Naive thymus-derived CD8-positive, alpha-beta T cell (primary cell): ENCODE measurements around the gene SNX30. TPM values are rescaled to one million over a fixed set of nuclear protein-coding genes. Genes with fewer than 3 reads are reported as not detected.
A peak's percentile ranks its signal among the peaks of the same experiment; 100 is the strongest.

ENCODE experiments used
- ATAC-seq, 2 donors: fragments of 150-1000 bp; cut with Tn5 transposase in 1 of 2; sonication (Bioruptor Pico), chemical (Tn5 transposase) in 1 of 2; 1 replicate in 1 of 2; 2 replicates in 1 of 2; pipeline ENCODE4 v1.10.0; 2021; ENCODE audit warnings: mild to moderate bottlenecking in 2 of 2, moderate library complexity in 2 of 2
- POLR2A ChIA-PET: fragments of 350-600 bp; sonication (Branson Sonifier 250); formaldehyde crosslinking; loops from one replicate; lab custom pipeline; 2021; ENCODE audit warnings: antibody characterized with exemption; lab: Charles Lee
- DNase-seq, 10 donors: peaks; one replicate each; pipeline versions ENCODE4 v3.0.0 to v3.0.0-alpha.2; 2020 to 2022
- H3K27ac Mint-ChIP-seq, 10 donors: one replicate each; pipeline ENCODE4 v1.8.0; 2020 to 2022; ENCODE audit warnings: mild to moderate bottlenecking in 10 of 10, mixed read lengths in 10 of 10, moderate library complexity in 4 of 10, inconsistent platforms in 1 of 10
- H3K27me3 Mint-ChIP-seq, 5 donors: one replicate each; pipeline ENCODE4 v1.8.0; 2021 to 2022; ENCODE audit warnings: mixed read lengths in 5 of 5
- H3K36me3 Mint-ChIP-seq, 3 donors: one replicate each; pipeline ENCODE4 v1.8.0; 2020 to 2022; ENCODE audit warnings: mixed read lengths in 3 of 3, mild to moderate bottlenecking in 2 of 3, inconsistent platforms in 1 of 3
- H3K4me1 Mint-ChIP-seq, 4 donors: one replicate each; pipeline ENCODE4 v1.8.0; 2021 to 2022; ENCODE audit warnings: mixed read lengths in 4 of 4
- H3K4me3 Mint-ChIP-seq, 10 donors: one replicate each; pipeline ENCODE4 v1.8.0; 2020 to 2022; ENCODE audit warnings: mild to moderate bottlenecking in 10 of 10, mixed read lengths in 10 of 10, moderate library complexity in 6 of 10, inconsistent platforms in 1 of 10
- H3K9me3 Mint-ChIP-seq, 9 donors: one replicate each; pipeline ENCODE4 v1.8.0; 2020 to 2022; ENCODE audit warnings: mixed read lengths in 9 of 9, mild to moderate bottlenecking in 3 of 9, inconsistent platforms in 1 of 9, moderate library complexity in 1 of 9
- polyA plus RNA-seq, 3 donors: library from polyadenylated mRNA; unstranded; fragments of 300-500 nt; fragmentation: Illumina TruSeq; gene quantifications; one replicate each; pipeline ENCODE4 v1.2.3, GENCODE V29; 2021
- total RNA-seq, 8 experiments: library from RNA in 2 of 8; stranded (reverse) in 2 of 8; gene quantifications; one replicate each; pipeline ENCODE4 v1.2.3 and lab custom pipeline; 2021 to 2026

Gene SNX30
- total and polyA plus RNA-seq, 5 experiments from 2014 or later: 1.7 to 10.4 (median 3.6) TPM

- Mint-ChIP-seq H3K4me3 (no peak overlapping the region), H3K4me1 (peaks cover 20 to 47% (median 36%) of the 10 kb centered on the region in 4 donors), H3K36me3 (no peaks in the 10 kb centered on the region), H3K27me3 (no peaks in the 10 kb centered on the region), H3K9me3 (no peaks in the 10 kb centered on the region), H3K27ac (no peak overlapping the region)
- POLR2A ChIA-PET: no interaction called here
- no peak for ATAC-seq
- no peak for DNase-seq
These were observed 37.4 kb downstream of the SNX30 start for GRCh38 chr9:112787978-112788377.

- no peaks in the 10 kb centered on the region for H3K9me3 Mint-ChIP-seq
- DNase-seq (no peak), ATAC-seq (no peak)
- POLR2A ChIA-PET: no interaction called here
- no peaks in the 10 kb centered on the region for H3K27me3 Mint-ChIP-seq
- H3K4me1 Mint-ChIP-seq: peaks cover 18 to 44% (median 30%) of the 10 kb centered on the region in 4 donors
- no peaks in the 10 kb centered on the region for H3K36me3 Mint-ChIP-seq
- H3K4me3 Mint-ChIP-seq: no peak overlapping the region
- peak overlapping the region in 2 of 10 donors; percentile 46 for H3K27ac Mint-ChIP-seq
These were observed 38.9 kb downstream of the SNX30 start for GRCh38 chr9:112789473-112789872.

GRCh38 chr9:112789891-112790774 lies 39.6 kb downstream of the SNX30 start:
- H3K4me1 Mint-ChIP-seq: peaks cover 16 to 42% (median 28%) of the 10 kb centered on the region in 4 donors
- H3K36me3 Mint-ChIP-seq: no peaks in the 10 kb centered on the region
- peak overlapping the region in 3 of 10 donors; percentile 46 to 54 (median 46) for H3K27ac Mint-ChIP-seq
- no peaks in the 10 kb centered on the region for H3K9me3 Mint-ChIP-seq
- DNase-seq: no peak
- POLR2A ChIA-PET: no interaction called here
- no peak overlapping the region for H3K4me3 Mint-ChIP-seq
- no peak for ATAC-seq
- H3K27me3 Mint-ChIP-seq: no peaks in the 10 kb centered on the region

GRCh38 chr9:112792670-112793069 lies 42.1 kb downstream of the SNX30 start:
- Mint-ChIP-seq H3K4me1 (peaks cover 10 to 26% (median 14%) of the 10 kb centered on the region in 4 donors), H3K4me3 (no peak overlapping the region), H3K27me3 (no peaks in the 10 kb centered on the region), H3K9me3 (no peaks in the 10 kb centered on the region), H3K27ac (peak overlapping the region in 2 of 10 donors; percentile 40 to 56), H3K36me3 (no peaks in the 10 kb centered on the region)
- POLR2A ChIA-PET: interaction anchor here (1.0 kb wide), 1 partner anchor 75 kb away, joined by 5 read pairs; the partner anchor contains the start of gene INIP
- no peak for ATAC-seq
- DNase-seq: no peak

GRCh38 chr9:112793213-112793810 lies 42.8 kb downstream of the SNX30 start:
- Mint-ChIP-seq H3K4me1 (peaks cover 10 to 21% (median 12%) of the 10 kb centered on the region in 4 donors), H3K27me3 (no peaks in the 10 kb centered on the region), H3K36me3 (no peaks in the 10 kb centered on the region), H3K27ac (peak overlapping the region in 2 of 10 donors; percentile 24 to 40), H3K4me3 (no peak overlapping the region), H3K9me3 (no peaks in the 10 kb centered on the region)
- ATAC-seq: peak; percentile 96 to 99
- POLR2A ChIA-PET: interaction anchor here (1.0 kb wide), 1 partner anchor 76 kb away, joined by 5 read pairs; the partner anchor contains the start of gene INIP
- DNase-seq: peak; percentile 56 to 90 (median 78)

GRCh38 chr9:112794731-112795130 lies 44.2 kb downstream of the SNX30 start:
- POLR2A ChIA-PET: no interaction called here
- Mint-ChIP-seq H3K4me3 (no peak overlapping the region), H3K9me3 (no peaks in the 10 kb centered on the region), H3K4me1 (peaks cover 8 to 16% (median 9%) of the 10 kb centered on the region in 4 donors), H3K36me3 (no peaks in the 10 kb centered on the region), H3K27ac (peak overlapping the region in 1 of 10 donors; percentile 32), H3K27me3 (no peaks in the 10 kb centered on the region)
- no peak for DNase-seq
- ATAC-seq: no peak

GRCh38 chr9:112795921-112796320 lies 45.4 kb downstream of the SNX30 start:
- Mint-ChIP-seq H3K4me1 (peaks cover 5 to 13% (median 9%) of the 10 kb centered on the region in 4 donors), H3K27me3 (no peaks in the 10 kb centered on the region), H3K9me3 (no peaks in the 10 kb centered on the region), H3K36me3 (no peaks in the 10 kb centered on the region), H3K27ac (peak overlapping the region in 3 of 10 donors; percentile 17 to 66 (median 21)), H3K4me3 (no peak overlapping the region)
- DNase-seq (no peak), ATAC-seq (no peak)
- POLR2A ChIA-PET: no interaction called here

- H3K36me3 Mint-ChIP-seq: no peaks in the 10 kb centered on the region
- peaks cover 5 to 13% (median 9%) of the 10 kb centered on the region in 4 donors for H3K4me1 Mint-ChIP-seq
- peak overlapping the region in 2 of 10 donors; percentile 4 to 21 for H3K27ac Mint-ChIP-seq
- POLR2A ChIA-PET: no interaction called here
- H3K27me3 Mint-ChIP-seq: no peaks in the 10 kb centered on the region
- H3K4me3 Mint-ChIP-seq: no peak overlapping the region
- no peak for ATAC-seq
- no peak for DNase-seq
- H3K9me3 Mint-ChIP-seq: no peaks in the 10 kb centered on the region
These were observed 45.9 kb downstream of the SNX30 start for GRCh38 chr9:112796485-112796884.

GRCh38 chr9:112809351-112809848 lies 58.8 kb downstream of the SNX30 start:
- peaks cover 0 to 13% (median 6%) of the 10 kb centered on the region in 4 donors for H3K4me1 Mint-ChIP-seq
- H3K27me3 Mint-ChIP-seq: no peaks in the 10 kb centered on the region
- POLR2A ChIA-PET: no interaction called here
- DNase-seq (no peak), ATAC-seq (peak in 1 of 2 donors; percentile 64)
- H3K36me3 Mint-ChIP-seq: peaks cover 13 to 36% (median 16%) of the 10 kb centered on the region in 3 donors
- peaks cover 0 to 4% (median 0%) of the 10 kb centered on the region in 9 donors for H3K9me3 Mint-ChIP-seq
- H3K4me3 Mint-ChIP-seq: no peak overlapping the region
- H3K27ac Mint-ChIP-seq: no peak overlapping the region

- DNase-seq (no peak), ATAC-seq (no peak)
- no peaks in the 10 kb centered on the region for H3K9me3 Mint-ChIP-seq
- peaks cover 0 to 10% (median 3%) of the 10 kb centered on the region in 4 donors for H3K4me1 Mint-ChIP-seq
- H3K36me3 Mint-ChIP-seq: peaks cover 9 to 31% (median 11%) of the 10 kb centered on the region in 3 donors
- POLR2A ChIA-PET: no interaction called here
- H3K27me3 Mint-ChIP-seq: no peaks in the 10 kb centered on the region
- H3K27ac Mint-ChIP-seq: no peak overlapping the region
- no peak overlapping the region for H3K4me3 Mint-ChIP-seq
These were observed 59.3 kb downstream of the SNX30 start for GRCh38 chr9:112809906-112810305.

GRCh38 chr9:112810696-112811490 lies 60.3 kb downstream of the SNX30 start:
- Mint-ChIP-seq H3K4me3 (no peak overlapping the region), H3K9me3 (no peaks in the 10 kb centered on the region), H3K27me3 (no peaks in the 10 kb centered on the region), H3K27ac (peak overlapping the region in 1 of 10 donors; percentile 27), H3K36me3 (peaks cover 7 to 24% (median 7%) of the 10 kb centered on the region in 3 donors), H3K4me1 (peaks cover 0 to 10% (median 3%) of the 10 kb centered on the region in 4 donors)
- DNase-seq: no peak
- POLR2A ChIA-PET: no interaction called here
- ATAC-seq: no peak

GRCh38 chr9:112811518-112811917 lies 61.0 kb downstream of the SNX30 start:
- H3K27ac Mint-ChIP-seq: peak overlapping the region in 1 of 10 donors; percentile 27
- DNase-seq (no peak), ATAC-seq (no peak)
- no peaks in the 10 kb centered on the region for H3K9me3 Mint-ChIP-seq
- no peaks in the 10 kb centered on the region for H3K27me3 Mint-ChIP-seq
- H3K4me3 Mint-ChIP-seq: no peak overlapping the region
- POLR2A ChIA-PET: no interaction called here
- H3K36me3 Mint-ChIP-seq: peaks cover 4 to 20% (median 7%) of the 10 kb centered on the region in 3 donors
- H3K4me1 Mint-ChIP-seq: peaks cover 0 to 13% (median 2%) of the 10 kb centered on the region in 4 donors
